OCI-LY1 (cell line): ENCODE data around the gene STK4.

Experiments
- H2AFZ ChIP-seq: fragments of 200-600 bp; sonication (generic), shearing (Covaris generic); 2 replicates; pipeline ENCODE4 v1.6.0; 2014; ENCODE audit warnings: antibody characterized with exemption, mild to moderate bottlenecking, low read length
- H3F3A ChIP-seq: fragments of 200-600 bp; sonication (generic), shearing (Covaris generic); 2 replicates; pipeline ENCODE4 v1.6.0; 2014; ENCODE audit warnings: mild to moderate bottlenecking, antibody characterized with exemption, low read length, moderate library complexity; ENCODE audit not compliant: insufficient read depth
- H3K27ac ChIP-seq: fragments of 200-600 bp; sonication (generic); 2 replicates; pipeline ENCODE4 v1.5.1; 2014; ENCODE audit warnings: low read length, mixed run types, mild to moderate bottlenecking, low read depth; ENCODE audit not compliant: poor library complexity, severe bottlenecking
- H3K27me3 ChIP-seq: fragments of 200-600 bp; sonication (generic); 2 replicates; pipeline ENCODE4 v1.6.0; 2014; ENCODE audit warnings: antibody characterized with exemption, mild to moderate bottlenecking, low read length, moderate library complexity; ENCODE audit not compliant: insufficient read depth
- H3K36me3 ChIP-seq: fragments of 200-600 bp; sonication (generic); 2 replicates; pipeline ENCODE4 v1.6.1; 2014; ENCODE audit warnings: mild to moderate bottlenecking, antibody characterized with exemption, low read length, moderate library complexity, mixed read lengths; ENCODE audit not compliant: insufficient read depth
- H3K4me1 ChIP-seq: fragments of 200-600 bp; sonication (generic); 2 replicates; pipeline ENCODE4 v1.5.1; 2014; ENCODE audit warnings: mild to moderate bottlenecking, low read length, moderate library complexity; ENCODE audit not compliant: insufficient read depth, severe bottlenecking
- H3K4me2 ChIP-seq: fragments of 200-600 bp; sonication (generic), shearing (Covaris generic); 2 replicates; pipeline ENCODE4 v1.6.1; 2014; ENCODE audit warnings: low read length
- H3K4me3 ChIP-seq: fragments of 200-600 bp; sonication (generic); 2 replicates; pipeline ENCODE4 v1.5.1; 2014; ENCODE audit warnings: low read length, low read depth, mild to moderate bottlenecking, mixed read lengths; ENCODE audit not compliant: poor library complexity, severe bottlenecking
- H3K79me2 ChIP-seq: fragments of 200-600 bp; shearing (Covaris generic); 2 replicates; pipeline ENCODE4 v1.6.1; 2016; ENCODE audit warnings: mixed run types, low read length, mixed read lengths; ENCODE audit not compliant: insufficient read depth
- H3K9ac ChIP-seq: fragments of 200-600 bp; sonication (generic), shearing (Covaris generic); 2 replicates; pipeline ENCODE4 v1.6.1; 2014; ENCODE audit warnings: mild to moderate bottlenecking, low read length, mixed read lengths
- H3K9me2 ChIP-seq: fragments of 200-600 bp; sonication (generic), shearing (Covaris generic); 2 replicates; pipeline ENCODE4 v1.6.1; 2014; ENCODE audit warnings: low read depth, mild to moderate bottlenecking, low read length, mixed read lengths
- H3K9me3 ChIP-seq: fragments of 200-600 bp; shearing (Covaris generic); 2 replicates; pipeline ENCODE4 v1.6.1; 2014; ENCODE audit warnings: low read length, mixed read lengths
- H4K20me1 ChIP-seq: fragments of 200-600 bp; sonication (generic), shearing (Covaris generic); 2 replicates; pipeline ENCODE4 v1.6.0; 2016; ENCODE audit warnings: mild to moderate bottlenecking, low read length; ENCODE audit not compliant: insufficient read depth
- EZH2 ChIP-seq: fragments of 200-600 bp; sonication (generic), shearing (Covaris generic); IDR thresholded peaks from 2 replicates; pipeline ENCODE4 v1.8.0; 2017; ENCODE audit warnings: borderline replicate concordance, mixed run types, mild to moderate bottlenecking, antibody characterized with exemption, low read length, moderate library complexity, mixed read lengths
- TF ChIP-seq, protein P1 (sequence below): fragments of 200-600 bp; sonication (generic), shearing (Covaris generic); IDR thresholded peaks from 2 replicates; pipeline ENCODE4 v1.5.1; 2017; ENCODE audit warnings: mild to moderate bottlenecking, antibody characterized with exemption, low read length, moderate library complexity, mixed read lengths

Gene STK4

GRCh38 chr20:44983093-44983674 lies 16.9 kb downstream of the STK4 start:
- Histone ChIP-seq H3K4me1 (peaks cover 35% of the 10 kb centered on the region), H3K9me2 (no peaks in the 10 kb centered on the region), H3K9me3 (no peaks in the 10 kb centered on the region), H3K27ac (peak overlapping the region; percentile 73), H3K79me2 (no peaks in the 10 kb centered on the region; the same call in 1 of the 2 replicates), H4K20me1 (no peaks in the 10 kb centered on the region), H2AFZ (no peak overlapping the region), H3K4me2 (no peak overlapping the region), H3K4me3 (no peak overlapping the region), H3K36me3 (peaks cover 85% of the 10 kb centered on the region), H3K27me3 (no peaks in the 10 kb centered on the region), H3K9ac (no peak overlapping the region), H3F3A (0 out of 2 replicates have a peak, but pooled peaks cover under 1% of the 10 kb centered on the region)
- TF ChIP-seq, protein P1, sequence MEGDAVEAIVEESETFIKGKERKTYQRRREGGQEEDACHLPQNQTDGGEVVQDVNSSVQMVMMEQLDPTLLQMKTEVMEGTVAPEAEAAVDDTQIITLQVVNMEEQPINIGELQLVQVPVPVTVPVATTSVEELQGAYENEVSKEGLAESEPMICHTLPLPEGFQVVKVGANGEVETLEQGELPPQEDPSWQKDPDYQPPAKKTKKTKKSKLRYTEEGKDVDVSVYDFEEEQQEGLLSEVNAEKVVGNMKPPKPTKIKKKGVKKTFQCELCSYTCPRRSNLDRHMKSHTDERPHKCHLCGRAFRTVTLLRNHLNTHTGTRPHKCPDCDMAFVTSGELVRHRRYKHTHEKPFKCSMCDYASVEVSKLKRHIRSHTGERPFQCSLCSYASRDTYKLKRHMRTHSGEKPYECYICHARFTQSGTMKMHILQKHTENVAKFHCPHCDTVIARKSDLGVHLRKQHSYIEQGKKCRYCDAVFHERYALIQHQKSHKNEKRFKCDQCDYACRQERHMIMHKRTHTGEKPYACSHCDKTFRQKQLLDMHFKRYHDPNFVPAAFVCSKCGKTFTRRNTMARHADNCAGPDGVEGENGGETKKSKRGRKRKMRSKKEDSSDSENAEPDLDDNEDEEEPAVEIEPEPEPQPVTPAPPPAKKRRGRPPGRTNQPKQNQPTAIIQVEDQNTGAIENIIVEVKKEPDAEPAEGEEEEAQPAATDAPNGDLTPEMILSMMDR: no peak
- no peak for TF ChIP-seq EZH2

DNA sequence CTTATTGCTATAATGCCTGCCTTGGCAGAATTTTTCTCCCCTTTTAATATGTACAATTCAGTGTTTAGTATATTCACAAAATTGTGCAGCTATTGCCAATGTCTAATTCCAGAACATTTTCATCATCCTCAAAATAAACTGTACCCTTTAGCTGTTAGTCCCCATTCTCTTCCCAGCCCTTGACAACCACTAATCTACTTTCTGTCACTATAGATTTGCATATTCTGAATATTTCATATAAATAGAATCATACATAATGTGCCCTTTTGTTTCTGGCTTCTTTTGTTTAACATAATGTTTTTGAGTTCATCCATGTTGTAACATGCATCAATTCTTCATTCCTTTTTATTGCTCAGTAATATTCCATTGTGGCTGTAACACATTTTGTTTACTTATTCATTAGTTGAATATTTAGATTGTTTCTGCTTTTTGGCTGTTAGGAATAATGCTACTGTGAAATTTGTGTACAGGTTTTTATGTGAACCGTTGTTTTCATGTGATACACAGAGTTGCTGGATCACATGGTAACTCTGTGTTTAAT lies 22.4 kb downstream of the STK4 start:
- no peak for TF ChIP-seq EZH2
- TF ChIP-seq, protein P1: no peak
- Histone ChIP-seq H3K79me2 (peaks cover 38% of the 10 kb centered on the region), H3K4me2 (no peak overlapping the region), H3F3A (no peaks in the 10 kb centered on the region), H2AFZ (no peak overlapping the region), H3K4me1 (peaks cover 42% of the 10 kb centered on the region), H3K27me3 (no peaks in the 10 kb centered on the region), H3K9me2 (no peaks in the 10 kb centered on the region), H4K20me1 (no peaks in the 10 kb centered on the region), H3K9ac (no peak overlapping the region), H3K36me3 (peaks cover 77% of the 10 kb centered on the region), H3K27ac (no peak overlapping the region), H3K9me3 (no peaks in the 10 kb centered on the region), H3K4me3 (no peak overlapping the region)

DNA sequence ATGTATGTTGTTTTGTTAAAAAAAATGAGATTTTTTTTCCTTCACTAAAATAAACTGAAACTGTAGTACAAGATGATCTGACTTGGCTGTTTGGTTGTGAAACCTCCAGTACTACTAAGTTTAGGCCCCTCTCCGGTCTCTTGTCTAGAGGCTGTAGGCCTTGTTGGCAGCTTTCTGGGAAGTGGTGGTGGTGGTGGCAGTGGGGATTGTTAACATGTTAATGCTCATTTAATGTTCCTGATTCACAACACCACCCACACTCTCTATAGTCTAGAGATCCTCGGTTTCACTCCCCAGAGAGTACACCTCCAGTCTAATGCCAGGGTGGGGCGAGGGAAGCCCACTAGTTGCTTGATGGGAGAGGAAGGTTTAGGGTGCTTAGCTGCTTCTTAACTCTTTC lies 24.1 kb downstream of the STK4 start:
- Histone ChIP-seq H3F3A (no peaks in the 10 kb centered on the region), H2AFZ (no peak overlapping the region), H4K20me1 (no peaks in the 10 kb centered on the region), H3K27me3 (no peaks in the 10 kb centered on the region), H3K9ac (peak overlapping the region; percentile 32; the same call in 1 of the 2 replicates), H3K4me2 (peak overlapping the region; percentile 43), H3K4me1 (peaks cover 39% of the 10 kb centered on the region), H3K9me3 (no peaks in the 10 kb centered on the region), H3K27ac (peak overlapping the region; percentile 38), H3K36me3 (peaks cover 74% of the 10 kb centered on the region), H3K9me2 (no peaks in the 10 kb centered on the region), H3K79me2 (peaks cover 38% of the 10 kb centered on the region), H3K4me3 (peak overlapping the region; percentile 3)
- TF ChIP-seq, protein P1: no peak
- no peak for TF ChIP-seq EZH2
